H1 (cell line): ENCODE data around the gene SH3BGRL3. TPM values are rescaled to one million over a fixed set of nuclear protein-coding genes. Genes with fewer than 3 reads are reported as not detected.

ENCODE experiments used
- CTCF ChIA-PET: fragments of 300-600 bp; sonication (Branson Sonifier 250); formaldehyde crosslinking; loops from one replicate; lab custom pipeline; 2021; ENCODE audit not compliant: partially characterized antibody; lab: Charles Lee
- POLR2A ChIA-PET: fragments of 300-600 bp; sonication (Branson Sonifier 250); formaldehyde crosslinking; loops from one replicate; lab custom pipeline; 2021; ENCODE audit warnings: inconsistent platforms; ENCODE audit not compliant: partially characterized antibody; lab: Charles Lee
- DNase-seq, 2 experiments: peaks; one replicate each; pipeline versions ENCODE4 v3.0.0 to v3.0.0-alpha.2; 2010 to 2022; ENCODE audit warnings: low spot score in 2 of 2, low read depth in 1 of 2, mixed read lengths in 1 of 2
- FAIRE-seq: peaks from 2 replicates; lab custom pipeline; 2011; peaks lifted over from hg19 to GRCh38; lab: Jason Lieb, UNC
- H2AFZ ChIP-seq: 2 replicates; pipeline ENCODE4 v1.8.1; 2012; ENCODE audit warnings: low read length, inconsistent platforms
- H2AK5ac ChIP-seq: 2 replicates; pipeline ENCODE4 v1.6.1; 2013; ENCODE audit warnings: low read depth, low read length
- H2BK120ac ChIP-seq: replicated peaks from 2 replicates; pipeline ENCODE3; 2013; ENCODE audit warnings: low read depth, low read length, inconsistent platforms
- H2BK12ac ChIP-seq: 2 replicates; pipeline ENCODE4 v1.6.1; 2013; ENCODE audit warnings: low read depth, low read length
- H2BK15ac ChIP-seq: 2 replicates; pipeline ENCODE4 v1.6.1; 2013; ENCODE audit warnings: low read length
- H2BK20ac ChIP-seq: 2 replicates; pipeline ENCODE4 v1.6.1; 2013; ENCODE audit warnings: low read length
- H2BK5ac ChIP-seq: 2 replicates; pipeline ENCODE4 v1.6.1; 2013; ENCODE audit warnings: low read depth, low read length
- H3K14ac ChIP-seq: 2 replicates; pipeline ENCODE4 v1.6.1; 2013; ENCODE audit warnings: inconsistent platforms; ENCODE audit not compliant: insufficient read length
- H3K18ac ChIP-seq: 2 replicates; pipeline ENCODE4 v1.6.1; 2013; ENCODE audit warnings: low read length; ENCODE audit errors: extremely low read depth
- H3K23ac ChIP-seq: 2 replicates; pipeline ENCODE4 v1.6.1; 2013; ENCODE audit warnings: inconsistent platforms; ENCODE audit not compliant: insufficient read length
- H3K23me2 ChIP-seq: 2 replicates; pipeline ENCODE4 v1.6.1; 2013; ENCODE audit warnings: low read depth, low read length
- H3K27ac ChIP-seq: 2 replicates; pipeline ENCODE4 v1.6.1; 2011; ENCODE audit warnings: low read depth, low read length, inconsistent platforms
- H3K27me3 ChIP-seq, 4 experiments: replicated peaks in 1 of 4; 1 replicate in 1 of 4; 2 replicates in 3 of 4; pipeline versions ENCODE4 v1.6.1 to v1.8.1; 2011 to 2013; ENCODE audit warnings: low read length in 3 of 4, mild to moderate bottlenecking in 3 of 4, inconsistent platforms in 2 of 4, mixed read lengths in 2 of 4, moderate library complexity in 1 of 4; ENCODE audit not compliant: control insufficient read depth in 3 of 4, insufficient read depth in 3 of 4; ENCODE audit errors: extremely low read depth in 1 of 4
- H3K36me3 ChIP-seq, 4 experiments: 2 replicates each; pipeline versions ENCODE4 v1.6.1 to v1.8.1; 2011 to 2013; ENCODE audit warnings: mild to moderate bottlenecking in 4 of 4, low read length in 3 of 4, moderate library complexity in 2 of 4, control low read depth in 1 of 4, inconsistent platforms in 1 of 4; ENCODE audit not compliant: insufficient read depth in 4 of 4, control insufficient read depth in 2 of 4
- H3K4ac ChIP-seq: replicated peaks from 2 replicates; pipeline ENCODE3; 2013; ENCODE audit warnings: low read length, low read depth, mixed read lengths, inconsistent platforms; ENCODE audit not compliant: insufficient read length
- H3K4me1 ChIP-seq, 4 experiments: replicated peaks in 1 of 4; 1 replicate in 1 of 4; 2 replicates in 3 of 4; pipeline versions ENCODE4 v1.6.1 to v1.8.1; 2011 to 2013; ENCODE audit warnings: low read length in 3 of 4, inconsistent platforms in 2 of 4, mixed read lengths in 1 of 4; ENCODE audit not compliant: insufficient read depth in 4 of 4, control insufficient read depth in 3 of 4
- H3K4me2 ChIP-seq, 2 experiments: 2 replicates each; pipeline versions ENCODE4 v1.6.1 to v1.8.1; 2011 to 2013; ENCODE audit warnings: low read depth in 2 of 2, low read length in 2 of 2, control low read depth in 1 of 2, inconsistent platforms in 1 of 2, mild to moderate bottlenecking in 1 of 2; ENCODE audit not compliant: insufficient read depth in 1 of 2
- H3K4me3 ChIP-seq, 4 experiments: fragments of 200-600, 300-600 bp in 1 of 4; sonication (generic), shearing (Covaris generic), sonication (Bioruptor Twin) in 1 of 4; 2 replicates each; pipeline versions ENCODE4 v1.5.1 to v1.8.1; 2011 to 2016; ENCODE audit warnings: low read length in 4 of 4, low read depth in 3 of 4, control low read depth in 2 of 4, inconsistent platforms in 2 of 4, mild to moderate bottlenecking in 2 of 4, mixed read lengths in 1 of 4, moderate library complexity in 1 of 4; ENCODE audit not compliant: insufficient read depth in 2 of 4; ENCODE audit errors: extremely low read depth in 1 of 4
- H3K56ac ChIP-seq: replicated peaks from 2 replicates; pipeline ENCODE3; 2013; ENCODE audit warnings: low read depth, mild to moderate bottlenecking, mixed read lengths, low read length, inconsistent platforms; ENCODE audit not compliant: insufficient read length
- H3K79me1 ChIP-seq: 2 replicates; pipeline ENCODE4 v1.6.1; 2013; ENCODE audit warnings: low read depth, low read length, control low read depth
- H3K79me2 ChIP-seq, 2 experiments: 2 replicates each; pipeline versions ENCODE4 v1.6.1 to v1.8.1; 2012 to 2013; ENCODE audit warnings: low read length in 2 of 2, mild to moderate bottlenecking in 2 of 2, inconsistent platforms in 1 of 2; ENCODE audit not compliant: insufficient read depth in 2 of 2, control insufficient read depth in 1 of 2
- H3K9ac ChIP-seq, 4 experiments: replicated peaks in 1 of 4; 1 replicate in 1 of 4; 2 replicates in 3 of 4; pipeline versions ENCODE4 v1.6.1 to v1.8.1; 2011 to 2013; ENCODE audit warnings: low read depth in 3 of 4, low read length in 3 of 4, control low read depth in 2 of 4, mild to moderate bottlenecking in 2 of 4, moderate library complexity in 2 of 4, inconsistent platforms in 1 of 4; ENCODE audit errors: extremely low read depth in 1 of 4
- H3K9me3 ChIP-seq, 2 experiments: 2 replicates each; pipeline versions ENCODE4 v1.6.1 to v1.8.1; 2012 to 2013; ENCODE audit warnings: mild to moderate bottlenecking in 2 of 2, moderate library complexity in 2 of 2, control low read depth in 1 of 2, inconsistent platforms in 1 of 2, low read depth in 1 of 2, low read length in 1 of 2, mixed read lengths in 1 of 2; ENCODE audit not compliant: insufficient read depth in 2 of 2
- H4K20me1 ChIP-seq, 2 experiments: replicated peaks in 1 of 2; 2 replicates each; pipeline versions ENCODE3 to v1.8.1; 2011 to 2013; ENCODE audit warnings: inconsistent platforms in 2 of 2, low read length in 2 of 2, mild to moderate bottlenecking in 1 of 2; ENCODE audit not compliant: insufficient read depth in 2 of 2, control insufficient read depth in 1 of 2
- H4K5ac ChIP-seq: 2 replicates; pipeline ENCODE4 v1.6.1; 2013; ENCODE audit warnings: low read length, low read depth, mixed read lengths, inconsistent platforms; ENCODE audit not compliant: insufficient read length
- H4K8ac ChIP-seq: 2 replicates; pipeline ENCODE4 v1.8.0; 2013; ENCODE audit warnings: mild to moderate bottlenecking, moderate library complexity, low read length, inconsistent platforms; ENCODE audit not compliant: insufficient read depth; ENCODE audit errors: extremely low read depth
- H4K91ac ChIP-seq: replicated peaks from 2 replicates; pipeline ENCODE3; 2013; ENCODE audit warnings: low read length, mixed read lengths, inconsistent platforms; ENCODE audit not compliant: insufficient read length
- ATF3 ChIP-seq: IDR thresholded peaks from 2 replicates; pipeline ENCODE4 v1.6.1; 2011; ENCODE audit warnings: low read depth, mild to moderate bottlenecking, low read length; ENCODE audit not compliant: insufficient read depth
- CBX5 ChIP-seq: fragments of 300-800, 300-1000 bp; sonication (generic); IDR thresholded peaks from 2 replicates; pipeline ENCODE4 v1.7.1; 2016; ENCODE audit warnings: antibody characterized with exemption, low read length, low read depth
- EZH2 ChIP-seq: fragments of 200-600 bp; sonication (generic); IDR thresholded peaks from 2 replicates; pipeline ENCODE4 v1.7.1; 2012; ENCODE audit warnings: low read depth, mild to moderate bottlenecking, moderate library complexity, low read length, inconsistent platforms; ENCODE audit not compliant: severe bottlenecking
- HDAC2 ChIP-seq, 2 experiments: fragments of 300-600 bp in 1 of 2; sonication (generic) in 1 of 2; IDR thresholded peaks; 2 replicates each; pipeline ENCODE4 v1.6.1; 2011 to 2012; ENCODE audit warnings: low read depth in 2 of 2, low read length in 2 of 2, mild to moderate bottlenecking in 2 of 2, moderate library complexity in 2 of 2, borderline replicate concordance in 1 of 2, inconsistent platforms in 1 of 2
- HDAC6 ChIP-seq: IDR thresholded peaks from one replicate; pipeline ENCODE4 v1.7.1; 2012; ENCODE audit warnings: low read depth, mild to moderate bottlenecking, inconsistent platforms, low read length, moderate library complexity
- JUN ChIP-seq: IDR thresholded peaks from 2 replicates; pipeline ENCODE4 v1.6.1; 2011; ENCODE audit warnings: low read depth, mild to moderate bottlenecking, improper control_type of control experiment, low read length
- MAFK ChIP-seq: IDR thresholded peaks from 2 replicates; pipeline ENCODE4 v1.6.1; 2012; ENCODE audit warnings: low read depth, mild to moderate bottlenecking, improper control_type of control experiment, low read length
- POLR2A ChIP-seq, 2 experiments: IDR thresholded peaks; 1 replicate in 1 of 2; 2 replicates in 1 of 2; pipeline ENCODE4 v1.6.1; 2011; ENCODE audit warnings: low read depth in 2 of 2, low read length in 2 of 2, mild to moderate bottlenecking in 2 of 2; ENCODE audit errors: control extremely low read depth in 1 of 2
- SAP30 ChIP-seq: fragments of 300-600 bp; sonication (generic); IDR thresholded peaks from 2 replicates; pipeline ENCODE4 v1.7.1; 2012; ENCODE audit warnings: low read length, moderate library complexity, mild to moderate bottlenecking, inconsistent platforms; ENCODE audit not compliant: insufficient read depth, insufficient replicate concordance
- SIRT6 ChIP-seq: IDR thresholded peaks from one replicate; pipeline ENCODE4 v1.7.1; 2012; ENCODE audit warnings: low read length, inconsistent platforms
- YY1 ChIP-seq: IDR thresholded peaks from 2 replicates; pipeline ENCODE4 v1.6.1; 2011; ENCODE audit warnings: low read depth, mild to moderate bottlenecking, low read length
- ZNF274 ChIP-seq: IDR thresholded peaks from 2 replicates; pipeline ENCODE4 v1.7.0; 2012; ENCODE audit warnings: low read length, borderline replicate concordance; ENCODE audit errors: extremely low read depth
- WGBS, 2 experiments: shearing (Covaris generic) in 1 of 2; methylation state at CpG; one replicate each; pipeline versions ENCODE4 v1.1.6 to v1.1.7; 2013 to 2015; ENCODE audit warnings: low lambda C conversion rate in 2 of 2, mixed read lengths in 2 of 2, inconsistent platforms in 1 of 2, low coverage in 1 of 2, missing lambda C conversion rate in 1 of 2; ENCODE audit not compliant: insufficient replicate concordance in 2 of 2, insufficient coverage in 1 of 2, insufficient read length in 1 of 2; ENCODE audit errors: extremely low coverage in 1 of 2, missing lambda C conversion rate in 1 of 2; 5-methylcytosine and 5-hydroxymethylcytosine counted together
- polyA plus RNA-seq, 7 experiments: library from polyadenylated mRNA; depleted of rRNA in 3 of 7; stranded (reverse) in 5 of 7; unstranded in 2 of 7; fragments of >200 nt in 5 of 7; fragments of 200-250 nt in 2 of 7; gene quantifications; 1 replicate in 5 of 7; 2 replicates in 1 of 7; 4 replicates in 1 of 7; pipeline versions ENCODE4 v1.2.1 to v1.2.3, GENCODE V29; 2011 to 2013; ENCODE audit warnings: missing spikeins in 2 of 7, mixed read lengths in 2 of 7
- total RNA-seq: library from RNA; stranded (reverse); fragmentation: NEBNext Ultra II Directional; extraction: Animal tissue kit (Norgen Biotek cat#: 25700); gene quantifications from 2 replicates; pipeline ENCODE4 v1.2.1, GENCODE V29; 2021
- TF ChIP-seq, protein P1 (sequence below): IDR thresholded peaks from 2 replicates; pipeline ENCODE4 v1.6.1; 2012; ENCODE audit warnings: inconsistent platforms

The SH3BGRL3 gene
- total and polyA plus RNA-seq, 2 of the 8 experiments (the other 6 are each of a cell fraction or from before 2014, with no cell fraction given) = 77.8 to 107 TPM

GRCh38 chr1:26259005-26259404, 20.9 kb upstream of the SH3BGRL3 start:
- no peak overlapping the region for H4K8ac ChIP-seq
- H3K23me2 ChIP-seq = no peaks in the 10 kb centered on the region
- H2BK5ac ChIP-seq = no peak overlapping the region
- CTCF ChIA-PET = no interaction called here
- no peak overlapping the region for H4K5ac ChIP-seq
- DNase-seq (no peak), FAIRE-seq (no peak)
- no peak overlapping the region for H3K4ac ChIP-seq
- H3K4me1 ChIP-seq = no peaks in the 10 kb centered on the region
- no peak overlapping the region for H3K4me2 ChIP-seq
- no peak overlapping the region for H3K27ac ChIP-seq
- H2BK120ac ChIP-seq = no peak overlapping the region
- WGBS, 2 experiments = 85% methylated on average over 2 of the region's 2 CpGs; no CpG with 5 or more reads in 1 of the 2 experiments
- no peak overlapping the region for H2BK12ac ChIP-seq
- H3K9ac ChIP-seq = no peak overlapping the region
- H2AK5ac ChIP-seq = no peak overlapping the region
- H3K9me3 ChIP-seq = no peaks in the 10 kb centered on the region
- no peak overlapping the region for H2AFZ ChIP-seq
- peaks cover 2% of the 10 kb centered on the region in 2 experiments for H4K20me1 ChIP-seq
- H3K23ac ChIP-seq = no peak overlapping the region
- no peak overlapping the region for H3K14ac ChIP-seq
- no peaks in the 10 kb centered on the region for H3K79me1 ChIP-seq
- H3K36me3 ChIP-seq = peaks cover 26 to 70% (median 58%) of the 10 kb centered on the region in 4 experiments
- no peak overlapping the region for H4K91ac ChIP-seq
- no peaks in the 10 kb centered on the region for H3K27me3 ChIP-seq
- H2BK20ac ChIP-seq = no peak overlapping the region
- no peak overlapping the region for H3K56ac ChIP-seq
- H3K18ac ChIP-seq = no peak overlapping the region
- H2BK15ac ChIP-seq = no peak overlapping the region
- H3K4me3 ChIP-seq = no peak overlapping the region
- no peaks in the 10 kb centered on the region; a peak in 1 of 4 replicates for H3K79me2 ChIP-seq
- POLR2A ChIA-PET = no interaction called here
- no peak for TF ChIP-seq HDAC2 (IDR thresholded peaks at IDR 0.05; ENCODE audit: borderline replicate concordance in 1 of 2, low read depth in 2 of 2, low read length in 2 of 2)
- no peak for TF ChIP-seq CBX5
- no peak for TF ChIP-seq YY1
- no peak for TF ChIP-seq SAP30
- no peak for TF ChIP-seq POLR2A (IDR thresholded peaks at IDR 0.05; ENCODE audit: control extremely low read depth in 1 of 2, low read depth in 2 of 2, low read length in 2 of 2)
- TF ChIP-seq HDAC6 = no peak
- TF ChIP-seq EZH2 = no peak
- no peak for TF ChIP-seq JUN
- TF ChIP-seq, protein P1, sequence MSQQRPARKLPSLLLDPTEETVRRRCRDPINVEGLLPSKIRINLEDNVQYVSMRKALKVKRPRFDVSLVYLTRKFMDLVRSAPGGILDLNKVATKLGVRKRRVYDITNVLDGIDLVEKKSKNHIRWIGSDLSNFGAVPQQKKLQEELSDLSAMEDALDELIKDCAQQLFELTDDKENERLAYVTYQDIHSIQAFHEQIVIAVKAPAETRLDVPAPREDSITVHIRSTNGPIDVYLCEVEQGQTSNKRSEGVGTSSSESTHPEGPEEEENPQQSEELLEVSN = no peak
- no peak for TF ChIP-seq SIRT6
- TF ChIP-seq ATF3 = no peak
- TF ChIP-seq ZNF274 = no peak
- TF ChIP-seq MAFK = no peak
